ENCODE results near the gene KLHDC8A.
"Not testable (repeated sequence)": the region's sequence is repeated elsewhere in the genome, so short reads cannot be mapped to it uniquely, and the experiment has no call there.

KLHDC8A gene

GRCh38 chr1:205370780-205371179 lies 14.1 kb upstream of the KLHDC8A start:
- no peak for ATAC-seq

- ATAC-seq = no peak
Observed at GRCh38 chr1:205369701-205370123, 13.0 kb upstream of the KLHDC8A start.

- no peak for ATAC-seq
Observed at GRCh38 chr1:205368478-205368877, 11.8 kb upstream of the KLHDC8A start.

GRCh38 chr1:205365945-205366463 lies 9.3 kb upstream of the KLHDC8A start:
- ATAC-seq = no peak

- not testable (repeated sequence) for ATAC-seq
Observed at GRCh38 chr1:205365086-205365485, 8.4 kb upstream of the KLHDC8A start.

- ATAC-seq = no peak
Observed at GRCh38 chr1:205360891-205361290, 4.2 kb upstream of the KLHDC8A start.

- no peak for ATAC-seq
Observed at GRCh38 chr1:205359771-205360565, 3.2 kb upstream of the KLHDC8A start.

GRCh38 chr1:205358579-205358978 lies 1.9 kb upstream of the KLHDC8A start:
- no peak for ATAC-seq

- ATAC-seq = no peak
Observed at GRCh38 chr1:205357567-205357966, 845 bp upstream of the KLHDC8A start.

- no peak for ATAC-seq
Observed at GRCh38 chr1:205355075-205355453, 1.7 kb downstream of the KLHDC8A start.

- peak; percentile 41 to 55 for ATAC-seq
Observed at GRCh38 chr1:205354259-205355074, 2.3 kb downstream of the KLHDC8A start.

- no peak for ATAC-seq
Observed at GRCh38 chr1:205353612-205354011, 3.1 kb downstream of the KLHDC8A start.

- no peak for ATAC-seq
Observed at GRCh38 chr1:205353191-205353590, 3.5 kb downstream of the KLHDC8A start.

- no peak for ATAC-seq
Observed at GRCh38 chr1:205351984-205352713, 4.6 kb downstream of the KLHDC8A start.

- no peak for ATAC-seq
Observed at GRCh38 chr1:205350691-205351141, 6.0 kb downstream of the KLHDC8A start.

- ATAC-seq = no peak
Observed at GRCh38 chr1:205350124-205350523, 6.6 kb downstream of the KLHDC8A start.

- no peak for ATAC-seq
Observed at GRCh38 chr1:205348554-205349487, 7.9 kb downstream of the KLHDC8A start.

- ATAC-seq = no peak
Observed at GRCh38 chr1:205346956-205347574, 9.7 kb downstream of the KLHDC8A start.

GRCh38 chr1:205345761-205346160 lies 11.0 kb downstream of the KLHDC8A start:
- no peak for ATAC-seq

- ATAC-seq = peak; percentile 44 to 58
Observed at GRCh38 chr1:205344066-205344928, 12.4 kb downstream of the KLHDC8A start.
